NCI-H446 treated with DMSO at 0.1 percent for 48 hours (cell line): ENCODE data around the gene NIM1K.
"Not testable (repeated sequence)": the region's sequence is repeated elsewhere in the genome, so short reads cannot be mapped to it uniquely, and the experiment has no call there.

ENCODE experiments used
- DNase-seq: peaks from one replicate; lab custom pipeline; 2025; lab: John Stamatoyannopoulos, UW

The NIM1K gene

DNA sequence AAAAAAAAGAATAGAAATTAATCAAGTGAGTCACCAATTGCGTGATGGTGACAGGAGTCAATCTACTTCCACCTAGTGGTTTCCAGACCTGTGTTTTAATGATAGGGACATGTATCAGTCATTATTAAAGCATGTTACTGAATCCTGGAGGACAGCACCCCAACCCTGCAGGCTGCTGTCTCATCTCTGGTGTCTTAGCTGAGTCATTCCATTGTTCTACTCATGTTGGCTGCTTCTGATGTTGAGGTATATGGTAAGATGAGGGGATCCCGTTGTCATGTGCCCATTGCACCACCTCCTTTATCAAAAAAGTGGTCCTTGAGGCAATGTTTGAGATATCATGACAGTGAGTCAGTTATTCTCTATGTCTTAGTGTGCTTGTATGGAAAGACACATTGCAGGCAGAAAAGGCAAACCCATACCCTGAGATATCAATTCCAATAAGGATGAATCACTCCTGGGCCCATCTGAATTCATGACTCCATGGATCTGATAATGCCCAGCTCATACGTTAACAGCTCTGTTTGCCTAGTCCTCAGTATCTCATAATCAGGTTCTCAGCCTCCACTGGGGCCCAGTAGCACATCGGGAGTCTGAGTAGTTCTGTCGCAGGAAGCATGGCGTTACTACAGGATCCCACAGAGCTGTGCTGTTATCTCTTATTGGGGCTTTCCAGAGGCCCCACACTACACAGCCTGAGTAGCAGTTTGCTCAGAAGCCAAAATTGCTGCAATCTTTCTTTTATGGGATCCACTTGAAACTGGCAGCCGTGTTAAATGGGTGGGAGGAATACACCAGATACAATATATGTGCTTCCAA lies 90.0 kb downstream of the NIM1K start:
- DNase-seq, result no peak

GRCh38 chr5:43286623-43287022 lies 94.6 kb downstream of the NIM1K start:
- DNase-seq, result no peak

DNA sequence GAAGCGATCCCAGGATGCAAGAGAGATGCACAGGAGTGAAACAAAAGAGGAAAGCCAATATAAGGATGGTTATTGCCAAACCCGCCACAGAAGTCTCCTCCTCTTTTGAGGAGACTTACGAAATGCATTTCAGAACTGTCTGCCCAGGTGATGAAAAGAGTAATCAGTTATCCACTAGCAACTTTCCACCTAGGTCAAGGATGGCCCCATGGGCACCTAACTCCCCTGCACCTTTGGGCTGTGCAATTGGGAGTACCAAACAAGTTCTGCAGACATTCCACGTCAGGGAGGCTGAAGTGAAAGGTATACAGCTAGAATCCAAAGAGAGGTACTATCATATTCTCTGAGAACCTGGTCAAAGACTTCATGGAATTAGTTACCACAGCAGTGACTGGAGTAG lies 95.5 kb downstream of the NIM1K start:
- DNase-seq, result no peak

DNA sequence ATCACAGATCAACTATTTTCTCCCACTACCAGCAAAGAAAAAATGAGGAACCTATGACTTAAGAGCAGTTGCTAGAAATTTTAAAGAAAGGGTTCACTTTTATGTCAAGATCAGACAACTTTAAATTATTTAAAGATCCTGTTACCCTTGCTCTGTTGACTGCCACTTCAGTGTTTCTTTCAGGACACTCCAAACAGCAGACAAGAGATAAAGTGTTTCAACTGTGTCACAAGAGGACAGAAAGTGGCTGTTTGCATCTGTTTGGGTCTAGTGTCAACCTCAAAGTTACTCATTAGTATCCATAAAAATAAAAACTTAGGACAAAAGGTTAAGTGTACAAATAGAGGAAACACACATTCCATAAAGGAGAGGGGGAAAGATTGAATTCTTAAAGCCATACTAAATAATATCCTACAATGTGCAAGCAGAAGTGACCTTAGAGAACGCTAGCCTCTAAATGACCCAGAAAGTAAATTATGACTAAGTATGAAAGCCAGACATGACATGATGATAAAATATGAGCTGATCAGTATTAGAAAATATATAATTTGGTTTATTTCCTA lies 96.3 kb downstream of the NIM1K start:
- no peak for DNase-seq

DNA sequence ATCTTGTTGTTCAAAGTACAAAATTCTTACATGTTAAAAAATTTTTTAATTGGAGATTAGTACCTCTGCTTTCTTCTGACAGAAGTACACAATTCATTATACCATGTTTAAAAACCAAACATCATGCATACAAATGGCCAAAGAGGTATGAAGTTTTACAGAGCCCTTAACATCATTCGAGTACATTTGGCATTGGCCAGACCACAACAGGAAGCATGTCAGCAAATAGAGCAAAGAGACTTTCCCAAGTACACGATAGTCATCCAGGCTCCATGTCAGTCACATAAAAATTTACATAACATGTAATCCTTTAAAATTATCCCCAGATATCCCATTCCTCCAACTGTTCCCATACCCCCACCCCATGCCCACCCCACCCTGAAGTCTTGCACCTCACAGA lies 98.7 kb downstream of the NIM1K start:
- no peak for DNase-seq

- no peak for DNase-seq
These were observed 102.2 kb downstream of the NIM1K start for GRCh38 chr5:43294226-43294625.

GRCh38 chr5:43295202-43295601 lies 103.2 kb downstream of the NIM1K start:
- DNase-seq, result no peak

DNA sequence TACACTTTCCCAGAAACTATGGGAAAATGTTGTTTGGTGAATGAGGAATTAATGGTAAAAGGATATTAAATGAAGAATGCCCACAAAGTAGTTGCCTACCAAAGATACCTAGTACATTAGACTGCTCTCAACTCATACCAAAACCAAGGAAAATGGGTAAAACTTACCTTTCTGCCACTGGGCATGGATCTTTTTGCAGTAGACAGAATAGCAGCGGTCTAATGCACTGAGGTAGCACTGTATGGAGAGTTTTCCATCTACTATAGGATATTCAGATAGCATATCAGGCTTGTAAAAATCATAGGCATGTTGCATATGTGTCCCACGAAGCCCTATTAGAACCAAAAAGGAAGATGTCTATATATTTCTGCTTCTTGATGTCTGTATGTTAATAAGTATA lies 104.8 kb downstream of the NIM1K start:
- DNase-seq, result no peak

DNA sequence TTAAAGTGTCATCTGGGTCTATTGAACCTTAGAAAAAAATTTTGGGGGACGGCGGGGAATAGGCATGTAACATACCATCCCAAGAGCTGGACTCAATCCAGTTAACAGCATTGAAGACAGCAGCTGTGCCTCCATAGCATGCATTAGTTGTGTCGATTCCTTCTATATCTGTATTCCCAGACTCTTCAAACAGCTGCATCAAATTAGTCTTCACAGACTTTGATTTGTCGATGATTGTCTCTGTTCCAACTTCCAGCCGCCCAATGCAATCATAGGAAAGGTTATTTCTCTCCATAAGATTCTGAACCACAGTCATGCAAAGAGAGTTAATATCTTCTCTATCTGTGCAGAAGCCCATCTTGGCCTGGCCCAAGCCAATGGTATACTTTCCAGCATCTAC lies 106.4 kb downstream of the NIM1K start:
- DNase-seq, result no peak

GRCh38 chr5:43300112-43300511 lies 108.1 kb downstream of the NIM1K start:
- DNase-seq, result no peak

- no peak for DNase-seq
These were observed 109.6 kb downstream of the NIM1K start for GRCh38 chr5:43301653-43302091.

DNA sequence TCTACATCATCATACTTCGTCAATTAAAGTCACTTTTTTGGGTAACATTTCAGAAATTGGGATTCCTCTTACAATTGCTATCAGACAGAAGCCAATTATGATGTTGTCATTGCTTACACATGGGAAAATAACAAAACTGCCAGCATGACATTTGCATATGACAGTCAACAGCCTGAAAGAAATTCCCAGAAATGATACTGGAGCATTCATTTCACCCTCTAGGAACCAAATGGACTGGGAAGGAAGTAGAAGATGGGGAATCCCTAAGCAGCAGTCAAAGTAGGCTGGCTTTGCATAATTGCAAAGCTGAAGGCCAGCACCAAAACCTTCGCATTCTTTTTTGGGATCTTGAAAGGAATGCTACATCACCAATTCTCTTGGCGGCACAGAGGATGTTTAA lies 110.5 kb downstream of the NIM1K start:
- DNase-seq, result no peak

- DNase-seq, result no peak
These were observed 111.2 kb downstream of the NIM1K start for GRCh38 chr5:43303242-43303641.

DNA sequence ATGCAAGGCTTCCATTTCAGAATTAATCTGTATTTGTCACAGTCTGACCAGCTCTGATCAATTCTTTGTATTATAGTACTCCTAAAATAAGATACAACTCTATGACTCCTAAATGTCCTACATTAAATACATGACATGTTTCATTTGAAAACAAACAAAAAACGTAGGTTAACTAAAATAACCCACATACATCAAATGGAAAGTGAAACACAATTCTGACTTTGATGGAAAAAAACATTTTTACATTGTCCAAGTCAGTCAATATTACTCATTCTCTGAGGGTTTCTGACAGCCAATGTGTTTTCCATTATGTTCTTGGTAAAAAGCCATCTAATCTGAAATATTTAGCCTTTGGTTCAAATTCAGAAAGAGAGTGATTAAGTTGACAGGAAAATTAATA lies 112.5 kb downstream of the NIM1K start:
- DNase-seq, result no peak

- peak; percentile 41 for DNase-seq
These were observed 114.0 kb downstream of the NIM1K start for GRCh38 chr5:43305948-43306565.

DNA sequence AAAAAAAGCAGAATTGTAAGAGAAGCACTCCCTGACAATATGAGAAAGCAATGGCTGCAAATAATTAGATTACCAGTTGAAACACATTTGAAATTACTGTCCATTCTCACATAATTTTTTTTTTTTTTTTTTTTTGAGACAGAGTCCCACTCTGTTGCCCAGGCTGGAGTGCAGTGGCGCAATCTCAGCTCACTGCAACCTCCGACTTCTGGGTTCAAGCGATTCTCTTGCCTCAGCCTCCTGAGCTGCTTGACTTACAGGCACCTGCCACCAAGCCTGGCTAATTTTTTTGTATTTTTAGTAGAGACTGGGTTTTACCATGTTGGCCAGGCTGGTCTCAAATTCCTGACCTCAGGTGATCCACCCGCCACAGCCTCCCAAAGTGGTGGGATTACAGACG lies 114.9 kb downstream of the NIM1K start:
- not testable (repeated sequence) for DNase-seq

GRCh38 chr5:43309122-43309521 lies 117.1 kb downstream of the NIM1K start:
- DNase-seq, result no peak

GRCh38 chr5:43309637-43310036 lies 117.6 kb downstream of the NIM1K start:
- DNase-seq, result no peak

DNA sequence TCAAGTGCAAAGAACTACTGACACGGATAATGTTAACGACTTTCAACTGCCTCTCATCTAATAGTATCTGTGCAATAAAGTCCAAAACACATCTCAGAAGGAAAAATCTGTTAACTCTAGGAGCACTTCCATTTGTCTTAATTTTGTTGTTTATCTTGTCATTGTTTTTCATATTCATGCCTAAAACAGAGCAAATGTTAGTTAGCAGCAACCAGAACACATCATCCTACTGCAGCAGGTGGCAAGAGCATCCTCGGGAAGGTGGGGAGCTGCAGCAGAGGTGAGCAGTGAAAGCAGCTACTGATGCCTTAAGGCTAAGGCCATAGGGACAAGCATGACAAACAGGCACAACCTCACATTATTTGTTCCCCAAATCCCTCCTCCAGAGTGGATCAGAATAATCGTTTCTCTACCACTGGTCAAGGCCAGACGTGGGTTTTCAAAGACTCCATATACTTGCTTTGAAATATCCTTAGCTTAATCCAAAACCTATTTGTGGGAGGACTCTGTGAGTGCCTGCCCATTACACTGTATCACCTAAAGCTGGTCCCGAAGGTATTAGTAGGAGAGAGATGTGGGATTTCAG lies 120.1 kb downstream of the NIM1K start:
- no peak for DNase-seq

- DNase-seq, result no peak
These were observed 120.6 kb downstream of the NIM1K start for GRCh38 chr5:43312699-43313034.

GRCh38 chr5:43313035-43313853 lies 121.2 kb downstream of the NIM1K start, which contains the start of gene HMGCS1:
HMGCS1 (minus strand) TSS chr5:43313412; CDS start chr5:43298965, 14,447 bp downstream.
- peak; percentile 100 for DNase-seq

- peak; percentile 73 for DNase-seq
These were observed 121.9 kb downstream of the NIM1K start for GRCh38 chr5:43313854-43314457.
